HFF-Myc (cell line): ENCODE measurements around the gene SLC22A16.

Source experiments
- DNase-seq: peaks from one replicate; pipeline ENCODE4 v3.0.0-alpha.2; 2011; ENCODE audit warnings: low read depth; ENCODE audit errors: extremely low read depth
- H3K4me3 ChIP-seq: replicated peaks from 2 replicates; pipeline ENCODE4 v1.5.1; 2011; ENCODE audit warnings: low read depth, mild to moderate bottlenecking, control low read depth, low read length
- CTCF ChIP-seq: IDR thresholded peaks from 2 replicates; pipeline ENCODE4 v1.5.1; 2012; ENCODE audit warnings: mild to moderate bottlenecking, low read depth, low read length, control low read depth; ENCODE audit errors: missing control alignments

Gene SLC22A16

GRCh38 chr6:110476046-110476849, at the start of gene SLC22A16:
SLC22A16 (minus strand) TSS chr6:110476613; CDS start chr6:110476574, 39 bp downstream.
- H3K4me3 ChIP-seq, result peak within 1 kb of the TSS; percentile 24
- no peak for TF ChIP-seq CTCF
- DNase-seq, result no peak

- no peak overlapping the region for H3K4me3 ChIP-seq
- no peak for DNase-seq
- no peak for TF ChIP-seq CTCF
Observed at GRCh38 chr6:110525001-110525400, 48.6 kb upstream of the SLC22A16 start.

- no peak for DNase-seq
- H3K4me3 ChIP-seq, result no peak overlapping the region
- TF ChIP-seq CTCF, result no peak
Observed at GRCh38 chr6:110524305-110524704, 47.9 kb upstream of the SLC22A16 start.

GRCh38 chr6:110523451-110524021, 47.1 kb upstream of the SLC22A16 start:
- no peak for DNase-seq
- no peak for TF ChIP-seq CTCF
- H3K4me3 ChIP-seq, result no peak overlapping the region

- no peak for TF ChIP-seq CTCF
- no peak for DNase-seq
- H3K4me3 ChIP-seq, result no peak overlapping the region
Observed at GRCh38 chr6:110522427-110522826, 46.0 kb upstream of the SLC22A16 start.

GRCh38 chr6:110520992-110521543, 44.7 kb upstream of the SLC22A16 start:
- no peak for TF ChIP-seq CTCF
- DNase-seq, result no peak
- H3K4me3 ChIP-seq, result no peak overlapping the region
